ENCODE data around the gene TMEM150B. TPM values are rescaled to one million over a fixed set of nuclear protein-coding genes. Genes with fewer than 3 reads are reported as not detected.
A peak's percentile ranks its signal among the peaks of the same experiment; 100 is the strongest.

TMEM150B gene
- total and polyA plus RNA-seq, 9 of the 15 experiments (the other 6 are each of a cell fraction or from before 2014, with no cell fraction given): 0.47 to 1.3 (median 0.74) TPM; not detected in 2

DNA sequence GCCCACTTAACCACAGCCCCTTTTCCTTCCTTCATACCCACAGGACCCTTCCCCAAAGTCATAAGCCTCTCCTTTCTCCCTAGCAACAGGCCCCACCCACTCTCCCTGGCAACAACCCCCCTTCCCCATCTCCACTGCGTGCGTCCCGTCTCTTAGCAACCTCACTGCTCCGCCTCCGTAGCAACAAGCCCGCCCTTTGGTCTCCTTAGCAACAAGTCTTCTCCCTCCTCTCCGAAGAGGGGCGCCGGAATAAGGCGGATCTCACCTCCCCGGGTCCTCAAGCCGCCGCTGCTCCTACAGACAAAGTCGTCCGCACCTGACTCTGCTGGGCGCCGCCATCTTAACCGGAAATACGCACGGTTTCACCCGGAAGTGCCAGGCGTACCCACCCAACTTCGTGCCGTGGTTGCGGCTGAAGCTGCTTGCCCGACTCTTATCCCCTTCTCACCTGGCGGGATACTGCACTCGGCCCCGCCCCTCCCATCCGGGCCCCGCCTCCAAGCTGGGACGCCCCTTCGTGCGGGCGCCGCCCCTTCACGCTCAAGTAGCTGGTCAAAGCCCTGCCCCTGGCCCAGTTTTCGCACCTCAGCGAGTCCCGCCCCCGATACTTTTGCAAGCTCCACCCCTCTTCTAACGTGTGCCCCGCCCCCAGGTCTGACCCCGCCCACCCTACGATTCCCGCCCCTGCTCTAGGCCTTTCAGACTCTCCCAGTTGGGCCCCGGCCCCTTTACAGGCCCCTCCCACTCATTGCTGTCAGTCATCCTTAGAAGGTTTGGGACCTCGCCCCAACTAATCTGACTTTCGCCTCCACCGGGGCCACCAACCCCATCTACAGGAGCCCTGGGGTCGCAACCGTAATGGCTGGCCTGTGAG lies 45.1 kb downstream of the TMEM150B start, which contains the start of gene HSPBP1 (continued):
- no peak for TF ChIP-seq SAFB (IDR thresholded peaks at IDR 0.05; ENCODE audit: borderline replicate concordance, low read depth, low read length)
- TF ChIP-seq, protein P1, sequence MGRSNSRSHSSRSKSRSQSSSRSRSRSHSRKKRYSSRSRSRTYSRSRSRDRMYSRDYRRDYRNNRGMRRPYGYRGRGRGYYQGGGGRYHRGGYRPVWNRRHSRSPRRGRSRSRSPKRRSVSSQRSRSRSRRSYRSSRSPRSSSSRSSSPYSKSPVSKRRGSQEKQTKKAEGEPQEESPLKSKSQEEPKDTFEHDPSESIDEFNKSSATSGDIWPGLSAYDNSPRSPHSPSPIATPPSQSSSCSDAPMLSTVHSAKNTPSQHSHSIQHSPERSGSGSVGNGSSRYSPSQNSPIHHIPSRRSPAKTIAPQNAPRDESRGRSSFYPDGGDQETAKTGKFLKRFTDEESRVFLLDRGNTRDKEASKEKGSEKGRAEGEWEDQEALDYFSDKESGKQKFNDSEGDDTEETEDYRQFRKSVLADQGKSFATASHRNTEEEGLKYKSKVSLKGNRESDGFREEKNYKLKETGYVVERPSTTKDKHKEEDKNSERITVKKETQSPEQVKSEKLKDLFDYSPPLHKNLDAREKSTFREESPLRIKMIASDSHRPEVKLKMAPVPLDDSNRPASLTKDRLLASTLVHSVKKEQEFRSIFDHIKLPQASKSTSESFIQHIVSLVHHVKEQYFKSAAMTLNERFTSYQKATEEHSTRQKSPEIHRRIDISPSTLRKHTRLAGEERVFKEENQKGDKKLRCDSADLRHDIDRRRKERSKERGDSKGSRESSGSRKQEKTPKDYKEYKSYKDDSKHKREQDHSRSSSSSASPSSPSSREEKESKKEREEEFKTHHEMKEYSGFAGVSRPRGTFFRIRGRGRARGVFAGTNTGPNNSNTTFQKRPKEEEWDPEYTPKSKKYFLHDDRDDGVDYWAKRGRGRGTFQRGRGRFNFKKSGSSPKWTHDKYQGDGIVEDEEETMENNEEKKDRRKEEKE (IDR thresholded peaks at IDR 0.05; ENCODE audit: borderline replicate concordance in 1 of 2, control insufficient read depth in 1 of 2, low read depth in 2 of 2, low read length in 1 of 2): 0 out of 4 replicates have a peak, but pooled peaks of 1 of the 2 experiments have one; percentile 47
- TF ChIP-seq ZBTB8A (IDR thresholded peaks at IDR 0.05; ENCODE audit: partially characterized antibody): no peak
- peak; percentile 90 for TF ChIP-seq HCFC1 (IDR thresholded peaks at IDR 0.05; ENCODE audit: low read depth, low read length)
- TF ChIP-seq ZNF778 (CRISPR knock-in tag; IDR thresholded peaks at IDR 0.05): no peak
- TF ChIP-seq, protein P2, sequence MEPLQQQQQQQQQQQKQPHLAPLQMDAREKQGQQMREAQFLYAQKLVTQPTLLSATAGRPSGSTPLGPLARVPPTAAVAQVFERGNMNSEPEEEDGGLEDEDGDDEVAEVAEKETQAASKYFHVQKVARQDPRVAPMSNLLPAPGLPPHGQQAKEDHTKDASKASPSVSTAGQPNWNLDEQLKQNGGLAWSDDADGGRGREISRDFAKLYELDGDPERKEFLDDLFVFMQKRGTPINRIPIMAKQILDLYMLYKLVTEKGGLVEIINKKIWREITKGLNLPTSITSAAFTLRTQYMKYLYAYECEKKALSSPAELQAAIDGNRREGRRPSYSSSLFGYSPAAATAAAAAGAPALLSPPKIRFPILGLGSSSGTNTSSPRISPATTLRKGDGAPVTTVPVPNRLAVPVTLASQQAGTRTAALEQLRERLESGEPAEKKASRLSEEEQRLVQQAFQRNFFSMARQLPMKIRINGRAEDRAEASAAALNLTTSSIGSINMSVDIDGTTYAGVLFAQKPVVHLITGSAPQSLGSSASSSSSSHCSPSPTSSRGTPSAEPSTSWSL (CRISPR knock-in tag; IDR thresholded peaks at IDR 0.05; ENCODE audit: borderline replicate concordance): no peak
- TF ChIP-seq SMARCB1 (IDR thresholded peaks at IDR 0.05; ENCODE audit: insufficient read length, low read depth): no peak
- TF ChIP-seq SUPT5H (IDR thresholded peaks at IDR 0.05): peak; percentile 74
- peak; percentile 80 for TF ChIP-seq EP400 (IDR thresholded peaks at IDR 0.05)
- peak; percentile 86 for TF ChIP-seq RBBP5 (IDR thresholded peaks at IDR 0.05; ENCODE audit: borderline replicate concordance, insufficient read depth, low read length, poor library complexity, severe bottlenecking)
- TF ChIP-seq, protein P3, sequence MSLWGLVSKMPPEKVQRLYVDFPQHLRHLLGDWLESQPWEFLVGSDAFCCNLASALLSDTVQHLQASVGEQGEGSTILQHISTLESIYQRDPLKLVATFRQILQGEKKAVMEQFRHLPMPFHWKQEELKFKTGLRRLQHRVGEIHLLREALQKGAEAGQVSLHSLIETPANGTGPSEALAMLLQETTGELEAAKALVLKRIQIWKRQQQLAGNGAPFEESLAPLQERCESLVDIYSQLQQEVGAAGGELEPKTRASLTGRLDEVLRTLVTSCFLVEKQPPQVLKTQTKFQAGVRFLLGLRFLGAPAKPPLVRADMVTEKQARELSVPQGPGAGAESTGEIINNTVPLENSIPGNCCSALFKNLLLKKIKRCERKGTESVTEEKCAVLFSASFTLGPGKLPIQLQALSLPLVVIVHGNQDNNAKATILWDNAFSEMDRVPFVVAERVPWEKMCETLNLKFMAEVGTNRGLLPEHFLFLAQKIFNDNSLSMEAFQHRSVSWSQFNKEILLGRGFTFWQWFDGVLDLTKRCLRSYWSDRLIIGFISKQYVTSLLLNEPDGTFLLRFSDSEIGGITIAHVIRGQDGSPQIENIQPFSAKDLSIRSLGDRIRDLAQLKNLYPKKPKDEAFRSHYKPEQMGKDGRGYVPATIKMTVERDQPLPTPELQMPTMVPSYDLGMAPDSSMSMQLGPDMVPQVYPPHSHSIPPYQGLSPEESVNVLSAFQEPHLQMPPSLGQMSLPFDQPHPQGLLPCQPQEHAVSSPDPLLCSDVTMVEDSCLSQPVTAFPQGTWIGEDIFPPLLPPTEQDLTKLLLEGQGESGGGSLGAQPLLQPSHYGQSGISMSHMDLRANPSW (CRISPR knock-in tag; IDR thresholded peaks at IDR 0.05): no peak
- peak; percentile 88 for TF ChIP-seq CTBP1 (IDR thresholded peaks at IDR 0.05; ENCODE audit: borderline replicate concordance)
- no peak for TF ChIP-seq ARID2 (IDR thresholded peaks at IDR 0.05)
- TF ChIP-seq MYC (IDR thresholded peaks at IDR 0.05; ENCODE audit: low read depth, low read length): peak; percentile 87
- TF ChIP-seq MYC (CRISPR knock-in tag; IDR thresholded peaks at IDR 0.05; ENCODE audit: borderline replicate concordance, low read depth): peak; percentile 64; the same call in 1 of the 2 replicates
- 0 out of 3 replicates have a peak, but pooled peaks of 1 of the 2 experiments have one; percentile 39 for TF ChIP-seq CBX3 (IDR thresholded peaks at IDR 0.05; ENCODE audit: borderline replicate concordance in 1 of 2, low read length in 2 of 2)
- no peak for TF ChIP-seq POLR3G (IDR thresholded peaks at IDR 0.05; ENCODE audit: extremely low read depth, insufficient read length, insufficient replicate concordance)
- TF ChIP-seq ASH1L (IDR thresholded peaks at IDR 0.05; ENCODE audit: borderline replicate concordance, low read depth, partially characterized antibody): no peak
- TF ChIP-seq MBD2 (IDR thresholded peaks at IDR 0.05; ENCODE audit: borderline replicate concordance, low read depth): peak; percentile 76; the same call in 1 of the 2 replicates
- TF ChIP-seq EZH2 (IDR thresholded peaks at IDR 0.05; ENCODE audit: borderline replicate concordance, low read depth, low read length): no peak

Data from K562 (cell line).